ENCODE results near the gene ZNF396. TPM values are rescaled to one million over a fixed set of nuclear protein-coding genes. Genes with fewer than 3 reads are reported as not detected.

Gene ZNF396
- total RNA-seq, 2 donors from 2014 or later: 2.6 to 3.9 TPM

DNA sequence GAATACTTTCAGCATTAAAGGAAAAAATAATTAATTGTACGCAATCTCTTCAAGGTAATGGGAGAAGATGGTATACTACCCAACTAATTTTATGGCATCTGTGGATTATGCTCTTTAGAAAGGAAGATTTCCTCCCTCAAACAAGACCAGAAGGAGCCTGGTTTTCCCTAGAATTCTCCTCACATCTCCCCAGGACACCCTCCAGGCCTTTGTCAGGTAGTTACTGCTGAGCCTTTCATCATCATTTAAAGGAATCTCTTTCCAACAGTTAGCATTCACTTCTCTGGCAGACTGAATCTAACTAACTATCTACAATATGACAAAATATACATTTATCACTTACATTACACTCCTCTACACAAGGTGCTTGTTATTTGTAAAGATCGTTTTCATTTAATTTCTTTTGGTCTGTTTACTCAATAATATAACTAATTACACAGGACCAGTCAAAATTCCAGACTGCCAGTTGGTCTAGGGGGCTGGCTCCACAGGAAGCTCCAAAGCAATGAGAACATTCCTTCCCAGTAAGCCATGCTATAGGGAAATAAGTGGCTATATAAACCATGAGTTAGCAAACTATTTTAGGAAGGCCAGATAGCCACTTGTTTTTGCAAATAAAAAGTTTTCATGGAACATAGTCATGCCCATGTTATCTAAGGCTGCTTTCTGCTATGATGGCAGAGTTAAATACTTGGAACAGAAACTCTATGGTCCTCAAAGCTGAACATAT, 52.0 kb downstream of the ZNF396 start:
- Histone ChIP-seq H3K36me3 (replicated peaks in 1 of 2; ENCODE audit: insufficient read depth in 1 of 2, low read depth in 2 of 2) (no peaks in the 10 kb centered on the region), H3K9me3 (no peaks in the 10 kb centered on the region), H3K27ac (no peak overlapping the region), H3K27me3 (no peaks in the 10 kb centered on the region), H3K4me3 (no peak overlapping the region), H3K4me1 (no peaks in the 10 kb centered on the region)
- DNase-seq (no peak), ATAC-seq (no peak)
- TF ChIP-seq POLR2A (IDR thresholded peaks at IDR 0.05): no peak
- TF ChIP-seq CTCF (IDR thresholded peaks at IDR 0.05): no peak
- 28 to 56% methylated on average over 2 of the region's 2 CpGs for WGBS, 2 donors
- intact Hi-C loops (cut with DNase I): no loop called here

DNA sequence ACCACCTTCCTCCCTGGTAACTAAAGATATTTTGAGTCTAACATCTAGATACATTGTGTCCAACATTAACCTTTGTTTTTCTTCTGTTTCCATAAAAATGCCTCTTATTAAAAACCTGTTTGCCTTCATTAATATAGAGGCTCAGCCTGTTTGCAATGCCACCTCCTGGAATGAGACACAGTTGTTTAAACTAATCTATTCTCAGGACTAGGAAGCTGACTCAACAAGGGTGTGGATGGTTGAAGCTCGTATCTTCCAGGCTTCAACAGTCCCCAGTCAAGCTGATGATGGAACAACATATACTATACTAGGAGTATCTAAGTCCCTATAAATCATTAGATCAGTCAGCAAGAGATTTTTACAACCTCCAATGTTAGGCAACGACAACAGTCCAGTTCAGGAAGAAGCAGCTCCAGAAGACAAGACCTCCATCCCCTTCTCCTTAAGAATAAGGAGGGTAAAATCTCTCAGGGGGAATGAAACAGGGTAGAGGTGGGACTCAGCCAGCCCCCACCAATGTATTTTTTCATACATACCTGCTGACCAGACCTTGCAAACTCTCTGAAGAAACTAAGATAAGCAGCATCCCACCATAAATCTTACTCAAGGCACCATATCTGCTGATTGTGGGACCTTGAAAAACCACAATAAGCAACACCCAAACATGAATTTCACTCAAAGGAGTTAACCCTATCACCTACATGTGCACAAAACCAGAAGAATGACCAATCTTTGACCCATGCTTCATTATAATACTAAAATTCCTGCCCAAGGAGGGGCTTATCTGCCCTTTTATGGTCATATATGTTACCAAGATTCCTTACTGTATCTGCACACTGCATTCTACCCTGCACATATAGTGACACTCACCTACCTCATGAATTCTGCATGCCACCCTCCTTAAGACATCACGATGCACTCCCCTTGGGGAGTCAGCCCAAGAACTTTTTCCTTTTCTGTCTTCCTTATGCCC, 54.4 kb downstream of the ZNF396 start:
- 64 to 69% methylated on average over 3 of the region's 3 CpGs for WGBS, 2 donors
- Histone ChIP-seq H3K27me3 (no peaks in the 10 kb centered on the region), H3K4me3 (no peak overlapping the region), H3K36me3 (replicated peaks in 1 of 2; ENCODE audit: insufficient read depth in 1 of 2, low read depth in 2 of 2) (no peaks in the 10 kb centered on the region), H3K27ac (no peak overlapping the region), H3K9me3 (no peaks in the 10 kb centered on the region), H3K4me1 (no peaks in the 10 kb centered on the region)
- TF ChIP-seq CTCF (IDR thresholded peaks at IDR 0.05) (no peak), POLR2A (IDR thresholded peaks at IDR 0.05) (no peak)
- intact Hi-C loops (cut with DNase I): no loop called here
- DNase-seq: no peak
- no peak for ATAC-seq

Other genes starting within 250 kb of the ZNF396 start
- 10 to 100 TPM; 13.7 to 26.7 TPM for gene ZNF397, start 136.3 kb downstream of the ZNF396 start, total RNA-seq
- 10 to 100 TPM in 1 of 2 donors, 1 to 10 TPM in 1; 9.9 to 19.4 TPM for gene ZSCAN30, start 87.1 kb downstream of the ZNF396 start, total RNA-seq
- gene ZNF24, start 32.9 kb downstream of the ZNF396 start, total RNA-seq: 10 to 100 TPM; 17.9 to 18.5 TPM
- 10 to 100 TPM in 1 of 2 donors, 1 to 10 TPM in 1; 1.6 to 10.4 TPM for gene INO80C, start 120.6 kb upstream of the ZNF396 start, total RNA-seq
- gene GALNT1, start 204.4 kb upstream of the ZNF396 start, total RNA-seq: 10 to 100 TPM; 27.0 to 37.2 TPM